Measurements from ENCODE around the gene SERP2.

Gene SERP2

GRCh38 chr13:44409595-44409994, 36.0 kb downstream of the SERP2 start:
- no peak overlapping the region for H3K4me3 ChIP-seq
- H3K36me3 ChIP-seq = no peaks in the 10 kb centered on the region
- H3K9ac ChIP-seq = no peak overlapping the region
- H3K27me3 ChIP-seq = no peaks in the 10 kb centered on the region
- peaks cover 16 to 38% (median 22%) of the 10 kb centered on the region in 10 experiments for H3K4me1 ChIP-seq
- H3K27ac ChIP-seq = no peak overlapping the region
- peak overlapping the region in 8 of 11 experiments; percentile 9 to 71 (median 64); a peak in 10 of 22 replicates for H3K4me2 ChIP-seq
- TF ChIP-seq Cebpa-rat (IDR thresholded peaks at IDR 0.05) = no peak
- peaks cover 0 to 11% (median 1%) of the 10 kb centered on the region in 11 experiments; a peak in 6 of 22 replicates for H3K9me3 ChIP-seq (replicated peaks in 1 of 11)
- H4K20me1 ChIP-seq = no peaks in the 10 kb centered on the region

DNA sequence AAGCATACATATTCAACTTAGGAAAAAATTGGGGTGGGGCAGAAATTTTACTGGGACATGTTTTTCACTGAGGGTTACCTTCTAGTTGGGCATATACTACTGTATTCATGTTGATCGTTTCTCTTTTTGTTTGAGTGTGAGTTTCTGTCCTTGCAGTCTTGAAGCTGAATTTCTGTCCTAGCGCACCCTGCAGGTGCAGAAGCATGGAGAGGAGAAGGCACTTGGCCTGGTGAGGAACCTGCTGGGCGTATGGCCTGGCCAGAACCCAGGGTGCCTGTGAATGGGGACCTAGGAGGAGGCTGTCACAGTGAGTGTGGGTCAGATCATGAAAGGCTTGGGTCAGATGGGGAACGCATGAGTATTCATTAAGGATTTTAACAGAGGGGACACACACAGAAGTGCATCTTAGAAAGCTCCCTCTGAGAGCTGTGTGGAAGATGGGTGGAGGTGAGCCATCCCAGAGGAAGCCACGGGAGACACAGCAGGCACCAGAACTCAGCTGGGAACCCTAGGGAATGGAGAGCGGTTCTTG, 36.8 kb downstream of the SERP2 start:
- Histone ChIP-seq H3K9ac (no peak overlapping the region), H3K4me1 (peaks cover 16 to 38% (median 22%) of the 10 kb centered on the region in 10 experiments), H3K36me3 (no peaks in the 10 kb centered on the region), H3K9me3 (replicated peaks in 1 of 11) (peaks cover 0 to 14% (median 4%) of the 10 kb centered on the region in 11 experiments; a peak in 8 of 22 replicates), H3K4me3 (no peak overlapping the region), H3K4me2 (peak overlapping the region; percentile 7 to 71 (median 64); a peak in 20 of 22 replicates), H3K27ac (no peak overlapping the region), H4K20me1 (no peaks in the 10 kb centered on the region), H3K27me3 (no peaks in the 10 kb centered on the region)
- TF ChIP-seq Cebpa-rat (IDR thresholded peaks at IDR 0.05) = no peak

DNA sequence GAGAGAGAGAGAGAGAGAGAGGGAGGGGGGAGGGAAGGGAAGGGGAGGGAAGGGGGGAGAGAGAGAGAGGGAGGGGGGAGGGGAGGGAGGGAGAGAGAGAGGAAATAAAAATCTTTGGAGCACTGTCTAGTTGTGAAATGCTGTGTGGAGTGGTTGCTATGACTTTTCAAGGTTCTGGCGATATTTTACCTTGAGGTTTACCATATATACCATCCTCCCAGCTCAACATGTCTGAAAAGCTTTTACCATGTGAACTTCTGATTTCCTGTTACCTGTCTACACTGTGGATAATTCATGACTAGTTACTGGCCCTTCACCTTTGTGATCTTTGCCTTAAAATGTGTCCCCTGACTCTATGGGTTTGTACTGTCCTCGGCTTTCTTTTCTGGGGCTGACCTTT, 38.2 kb downstream of the SERP2 start:
- Histone ChIP-seq H3K36me3 (no peaks in the 10 kb centered on the region), H3K4me1 (peaks cover 27 to 49% (median 33%) of the 10 kb centered on the region in 10 experiments), H3K27me3 (no peaks in the 10 kb centered on the region), H3K4me3 (no peak overlapping the region), H3K4me2 (no peak overlapping the region), H3K27ac (no peak overlapping the region), H4K20me1 (no peaks in the 10 kb centered on the region), H3K9ac (no peak overlapping the region), H3K9me3 (replicated peaks in 1 of 11) (peaks cover 0 to 24% (median 9%) of the 10 kb centered on the region in 11 experiments; a peak in 15 of 22 replicates)
- no peak for TF ChIP-seq Cebpa-rat (IDR thresholded peaks at IDR 0.05)

- Histone ChIP-seq H3K27ac (no peak overlapping the region), H4K20me1 (no peaks in the 10 kb centered on the region), H3K4me3 (no peak overlapping the region), H3K4me1 (peaks cover 28 to 52% (median 34%) of the 10 kb centered on the region in 10 experiments), H3K9me3 (replicated peaks in 1 of 11) (peaks cover 0 to 24% (median 9%) of the 10 kb centered on the region in 11 experiments; a peak in 15 of 22 replicates), H3K36me3 (no peaks in the 10 kb centered on the region), H3K4me2 (peak overlapping the region in 5 of 11 experiments; percentile 22 to 36 (median 35); a peak in 9 of 22 replicates), H3K9ac (no peak overlapping the region), H3K27me3 (no peaks in the 10 kb centered on the region)
- TF ChIP-seq Cebpa-rat (IDR thresholded peaks at IDR 0.05) = no peak
These were observed 38.8 kb downstream of the SERP2 start for GRCh38 chr13:44412346-44412935.

DNA sequence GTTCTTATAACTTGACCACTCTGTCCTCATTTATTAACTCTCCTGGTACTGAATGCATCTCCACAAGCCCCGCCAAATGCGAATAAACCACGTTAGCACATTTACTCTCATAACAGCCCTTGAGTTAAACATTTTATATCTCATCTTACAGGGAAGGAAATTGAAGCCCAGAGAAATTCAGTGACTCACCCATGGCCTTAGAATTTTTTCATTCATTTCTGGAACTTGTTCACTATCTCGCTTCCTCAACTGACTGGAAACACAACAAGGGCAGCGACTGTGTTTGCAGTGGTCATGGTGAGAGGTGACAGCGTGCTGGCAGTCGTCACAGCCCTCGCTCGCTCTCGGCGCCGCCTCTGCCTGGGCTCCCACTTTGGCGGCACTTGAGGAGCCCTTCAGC, 39.5 kb downstream of the SERP2 start:
- Histone ChIP-seq H3K36me3 (no peaks in the 10 kb centered on the region), H3K9me3 (replicated peaks in 1 of 11) (peaks cover 0 to 22% (median 9%) of the 10 kb centered on the region in 11 experiments; a peak in 15 of 22 replicates), H3K4me1 (peaks cover 33 to 58% (median 40%) of the 10 kb centered on the region in 10 experiments), H4K20me1 (no peaks in the 10 kb centered on the region), H3K4me2 (peak overlapping the region in 5 of 11 experiments; percentile 22 to 36 (median 35); a peak in 8 of 22 replicates), H3K9ac (no peak overlapping the region), H3K27me3 (no peaks in the 10 kb centered on the region), H3K4me3 (no peak overlapping the region), H3K27ac (no peak overlapping the region)
- TF ChIP-seq Cebpa-rat (IDR thresholded peaks at IDR 0.05) = no peak

DNA sequence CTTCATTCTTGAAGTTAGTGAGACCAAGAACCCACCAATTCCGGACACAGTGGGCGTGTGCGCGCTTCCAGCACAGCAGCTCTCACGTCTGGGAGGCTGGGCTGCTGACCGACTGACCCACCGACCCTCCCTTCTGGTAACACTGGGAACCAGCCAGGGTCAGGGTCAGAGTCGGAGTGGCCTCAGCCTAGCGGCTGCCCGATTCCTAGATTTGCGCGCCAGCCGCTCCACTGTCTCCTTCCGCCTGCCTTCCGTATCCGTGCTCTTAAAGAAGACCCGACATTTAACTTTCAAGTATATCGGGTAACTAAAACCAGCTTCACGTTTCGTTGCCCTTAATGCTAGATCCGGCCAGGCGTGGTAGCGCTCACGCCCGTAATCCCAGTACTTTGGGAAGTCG, 41.1 kb downstream of the SERP2 start:
- Histone ChIP-seq H3K4me2 (no peak overlapping the region), H3K9ac (no peak overlapping the region), H3K27ac (no peak overlapping the region), H4K20me1 (no peaks in the 10 kb centered on the region), H3K4me1 (peaks cover 33 to 53% (median 41%) of the 10 kb centered on the region in 10 experiments), H3K27me3 (no peaks in the 10 kb centered on the region), H3K4me3 (no peak overlapping the region), H3K36me3 (no peaks in the 10 kb centered on the region), H3K9me3 (replicated peaks in 1 of 11) (peaks cover 0 to 22% (median 9%) of the 10 kb centered on the region in 11 experiments; a peak in 15 of 22 replicates)
- no peak for TF ChIP-seq Cebpa-rat (IDR thresholded peaks at IDR 0.05)

- Histone ChIP-seq H3K4me2 (peak overlapping the region; percentile 1 to 69 (median 47); a peak in 17 of 22 replicates), H3K9me3 (replicated peaks in 1 of 11) (peaks cover 0 to 22% (median 9%) of the 10 kb centered on the region in 11 experiments; a peak in 15 of 22 replicates), H3K4me1 (peaks cover 24 to 43% (median 33%) of the 10 kb centered on the region in 10 experiments), H3K9ac (no peak overlapping the region), H3K27me3 (no peaks in the 10 kb centered on the region), H3K36me3 (no peaks in the 10 kb centered on the region), H3K4me3 (0 out of 20 replicates have a peak overlapping the region, but pooled peaks of 1 of the 10 experiments have one; percentile 15), H3K27ac (peak overlapping the region in 8 of 11 experiments; percentile 17 to 63 (median 52); a peak in 13 of 22 replicates), H4K20me1 (no peaks in the 10 kb centered on the region)
- no peak for TF ChIP-seq Cebpa-rat (IDR thresholded peaks at IDR 0.05)
These were observed 42.2 kb downstream of the SERP2 start for GRCh38 chr13:44415815-44416214.

- H3K36me3 ChIP-seq = no peaks in the 10 kb centered on the region
- peak overlapping the region in 8 of 11 experiments; percentile 17 to 63 (median 52); a peak in 13 of 22 replicates for H3K27ac ChIP-seq
- H3K4me1 ChIP-seq = peaks cover 21 to 41% (median 32%) of the 10 kb centered on the region in 10 experiments
- H3K27me3 ChIP-seq = no peaks in the 10 kb centered on the region
- H4K20me1 ChIP-seq = no peaks in the 10 kb centered on the region
- H3K9ac ChIP-seq = no peak overlapping the region
- 0 out of 20 replicates have a peak overlapping the region, but pooled peaks of 1 of the 10 experiments have one; percentile 15 for H3K4me3 ChIP-seq
- no peak for TF ChIP-seq Cebpa-rat (IDR thresholded peaks at IDR 0.05)
- peak overlapping the region; percentile 30 to 69 (median 47); a peak in 18 of 22 replicates for H3K4me2 ChIP-seq
- peaks cover 0 to 22% (median 9%) of the 10 kb centered on the region in 11 experiments; a peak in 15 of 22 replicates for H3K9me3 ChIP-seq (replicated peaks in 1 of 11)
These were observed 42.7 kb downstream of the SERP2 start for GRCh38 chr13:44416301-44416700.

DNA sequence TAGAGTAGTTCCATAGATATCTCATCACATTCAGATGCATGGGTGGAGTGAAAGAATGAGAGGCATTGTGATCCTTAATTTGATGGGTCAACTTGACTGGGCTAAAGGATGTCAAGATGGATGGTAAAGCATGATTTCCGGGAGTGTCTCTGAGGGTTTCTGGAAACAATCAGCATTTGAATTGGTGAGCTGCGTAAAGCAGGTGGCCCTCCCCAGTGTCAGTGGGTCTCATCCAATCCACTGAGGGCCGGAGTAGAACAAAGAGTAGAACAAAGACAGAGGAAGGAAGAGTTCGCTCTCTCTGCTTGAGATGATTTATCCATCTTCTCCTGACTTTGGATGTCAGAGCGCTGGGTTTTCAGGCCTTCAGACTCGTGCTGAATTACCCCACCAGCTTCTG, 43.1 kb downstream of the SERP2 start:
- H4K20me1 ChIP-seq = no peaks in the 10 kb centered on the region
- H3K4me1 ChIP-seq = peaks cover 21 to 41% (median 31%) of the 10 kb centered on the region in 10 experiments
- H3K9me3 ChIP-seq (replicated peaks in 1 of 11) = peaks cover 0 to 22% (median 9%) of the 10 kb centered on the region in 11 experiments; a peak in 15 of 22 replicates
- no peak for TF ChIP-seq Cebpa-rat (IDR thresholded peaks at IDR 0.05)
- H3K27me3 ChIP-seq = no peaks in the 10 kb centered on the region
- no peak overlapping the region for H3K4me3 ChIP-seq
- peak overlapping the region in 1 of 11 experiments; percentile 48; a peak in 1 of 22 replicates for H3K27ac ChIP-seq
- no peak overlapping the region for H3K9ac ChIP-seq
- H3K36me3 ChIP-seq = no peaks in the 10 kb centered on the region
- H3K4me2 ChIP-seq = peak overlapping the region; percentile 30 to 69 (median 44); a peak in 17 of 22 replicates

All from BLaER1 treated with 17β-estradiol and CSF1 and Interleukin-3, amounts not matched to agents 10 nM and 100 nM (cell line).